PC-9 (cell line): ENCODE measurements around the gene TMEM164.

Experiments
- CTCF ChIP-seq: fragments of 200-600 bp; sonication (generic); conservative IDR thresholded peaks from 2 replicates; pipeline ENCODE4 v1.6.1; 2017; ENCODE audit warnings: mixed run types, antibody characterized with exemption, mild to moderate bottlenecking, moderate library complexity
- EZH2 ChIP-seq: fragments of 200-600 bp; sonication (generic); IDR thresholded peaks from 2 replicates; pipeline ENCODE4 v1.8.0; 2017; ENCODE audit warnings: antibody characterized with exemption, low read depth

GRCh38 chrX:110188701-110189558, 186.0 kb downstream of the TMEM164 start:
- TF ChIP-seq CTCF (no peak), EZH2 (no peak)
